GM19238 (cell line): ENCODE results near the gene CACNG6.

ENCODE experiments used
- DNase-seq: peaks from one replicate; pipeline ENCODE4 v3.0.0; 2011; ENCODE audit warnings: low spot score; ENCODE audit not compliant: insufficient read length

Gene CACNG6

GRCh38 chr19:53966931-53967330 lies 24.5 kb upstream of the CACNG6 start:
- no peak for DNase-seq

DNA sequence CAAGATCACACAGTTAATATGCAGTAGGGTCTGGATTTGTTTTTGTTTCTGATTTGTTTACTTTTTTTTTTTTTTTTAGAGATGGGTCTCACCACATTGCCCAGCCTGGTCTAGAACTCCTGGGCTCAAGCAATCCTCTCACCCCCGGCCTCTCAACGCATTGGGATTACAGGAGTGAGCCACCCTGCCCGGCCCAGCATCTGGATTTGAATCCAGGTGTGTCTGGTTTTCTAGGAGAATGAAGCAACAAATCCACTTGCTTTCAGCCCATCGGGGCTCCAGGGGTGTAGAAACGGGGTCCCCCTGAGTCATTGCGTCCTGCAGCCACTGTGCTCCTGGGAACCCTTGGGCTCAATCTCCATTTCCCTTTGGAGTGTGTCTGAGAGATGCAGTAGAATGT lies 22.1 kb upstream of the CACNG6 start:
- no peak for DNase-seq

- DNase-seq: no peak
Measured at GRCh38 chr19:53971673-53972072, 19.8 kb upstream of the CACNG6 start.

- no peak for DNase-seq
Measured at GRCh38 chr19:53977429-53977990, 13.9 kb upstream of the CACNG6 start.

DNA sequence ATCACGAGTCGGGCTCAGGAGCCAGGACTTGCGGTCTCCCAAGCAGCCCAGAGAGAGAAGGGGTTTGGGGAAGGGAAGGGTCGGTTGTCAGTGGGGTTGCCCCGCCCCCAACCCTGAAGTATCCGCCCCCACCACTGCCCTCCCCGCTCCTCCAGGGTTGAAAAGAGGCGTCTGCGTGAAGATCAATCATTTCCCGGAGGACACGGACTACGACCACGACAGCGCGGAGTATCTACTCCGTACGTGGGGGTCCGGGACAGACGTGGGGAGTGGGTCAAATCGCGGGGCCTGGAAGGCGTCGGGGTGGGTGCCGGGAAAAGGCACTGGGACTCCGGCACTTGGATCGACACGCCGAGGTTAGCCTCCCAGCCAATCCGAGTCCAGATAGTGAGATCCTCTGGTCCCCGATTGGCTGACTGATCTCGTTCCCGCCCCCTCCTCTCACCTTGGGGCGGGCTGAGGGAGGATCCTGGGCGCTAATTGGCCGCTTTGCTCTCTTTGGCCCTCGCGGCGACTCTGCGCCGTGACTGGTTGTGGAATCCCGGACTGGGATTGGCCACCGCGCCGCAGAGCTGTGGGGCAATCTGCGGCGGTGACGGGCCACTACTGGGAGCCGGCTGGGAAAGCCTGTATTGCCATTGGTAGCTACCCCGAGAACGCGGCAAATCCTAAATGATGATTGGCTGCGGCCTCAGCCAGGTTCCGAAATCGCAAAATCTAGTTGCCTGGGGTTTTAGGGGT lies 13.3 kb upstream of the CACNG6 start:
- DNase-seq: no peak

DNA sequence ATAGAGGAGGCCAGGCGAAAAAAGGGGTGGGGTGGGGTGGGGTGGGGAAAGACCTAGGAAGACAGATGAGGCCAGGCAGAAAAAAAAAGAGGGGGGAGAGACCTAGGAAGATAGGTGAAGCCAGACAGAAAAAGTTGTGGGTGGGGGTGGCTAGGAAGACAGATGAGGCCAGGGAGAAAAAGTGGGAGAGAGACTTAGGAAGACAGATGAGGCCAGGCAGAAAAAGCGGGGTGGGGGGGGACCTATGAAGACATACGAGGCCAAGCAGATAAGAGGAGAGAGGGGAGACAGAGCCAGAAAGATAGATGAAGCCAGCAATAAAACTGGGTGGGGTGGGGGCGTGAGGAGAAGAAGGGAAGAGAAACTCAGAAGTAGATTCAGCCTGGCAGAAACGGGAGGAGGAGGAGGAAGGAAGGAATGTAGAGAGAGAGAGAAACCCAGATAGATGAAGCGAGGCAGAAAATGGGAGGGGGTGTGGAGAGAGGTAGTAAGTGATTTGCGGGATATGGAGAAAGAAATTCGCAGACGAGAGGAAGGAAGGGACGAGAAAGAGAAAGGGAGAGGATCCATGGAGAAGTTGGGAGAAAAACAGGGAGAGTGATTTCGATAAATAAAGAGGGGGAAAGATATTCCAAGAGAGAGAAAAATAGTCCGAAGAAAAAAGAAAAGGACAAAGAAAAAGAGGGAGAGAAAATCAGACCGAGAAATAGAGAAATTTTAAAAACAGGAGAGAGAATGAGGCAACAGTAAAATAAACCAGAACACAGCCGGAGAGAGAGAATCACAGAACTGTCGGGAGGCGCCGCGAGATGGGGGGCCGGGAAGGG lies 12.2 kb upstream of the CACNG6 start:
- DNase-seq: no peak

DNA sequence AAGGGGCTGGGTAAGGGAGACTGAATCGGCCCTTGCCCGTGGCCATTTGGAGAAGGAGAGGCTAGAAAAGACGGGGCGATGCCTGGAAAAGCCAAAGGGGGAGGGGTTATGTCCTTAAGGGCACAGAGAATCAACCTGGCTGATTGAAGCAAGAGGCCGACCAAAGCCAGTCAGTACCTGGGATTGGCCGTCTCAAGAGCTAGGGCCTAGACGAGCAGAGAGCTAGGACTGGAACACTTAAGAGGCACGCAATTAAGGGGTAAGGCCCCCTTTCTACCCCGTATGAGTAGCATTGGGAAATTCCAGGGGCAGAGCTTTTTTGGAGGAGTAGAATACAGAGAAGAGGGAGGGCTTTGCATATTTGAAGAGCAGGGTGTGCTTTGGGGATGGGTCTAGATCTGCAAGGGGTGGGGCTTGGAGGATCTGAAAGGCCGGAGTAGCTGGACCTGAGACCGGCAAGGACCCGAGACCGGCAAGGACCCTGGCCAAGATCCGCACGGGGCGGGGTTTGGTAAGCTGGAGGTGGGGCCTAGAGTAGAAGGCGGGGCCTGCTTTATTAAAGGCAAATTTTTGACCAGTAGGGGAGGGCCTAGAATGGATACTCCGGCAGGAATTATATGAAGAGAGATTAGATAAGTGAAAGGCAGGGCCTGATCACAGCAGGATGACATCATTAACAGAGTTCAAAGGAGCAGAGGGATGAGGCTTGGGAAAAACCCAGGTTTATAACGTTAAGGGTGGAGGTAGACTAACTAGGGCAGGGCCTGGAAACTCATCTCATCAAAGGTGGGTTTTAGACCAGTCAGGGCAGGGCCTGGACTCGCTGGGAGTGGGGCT lies 10.7 kb upstream of the CACNG6 start:
- no peak for DNase-seq

- DNase-seq: no peak
Measured at GRCh38 chr19:53981376-53981951, 10.0 kb upstream of the CACNG6 start.

- DNase-seq: no peak
Measured at GRCh38 chr19:53982001-53982451, 9.4 kb upstream of the CACNG6 start.

DNA sequence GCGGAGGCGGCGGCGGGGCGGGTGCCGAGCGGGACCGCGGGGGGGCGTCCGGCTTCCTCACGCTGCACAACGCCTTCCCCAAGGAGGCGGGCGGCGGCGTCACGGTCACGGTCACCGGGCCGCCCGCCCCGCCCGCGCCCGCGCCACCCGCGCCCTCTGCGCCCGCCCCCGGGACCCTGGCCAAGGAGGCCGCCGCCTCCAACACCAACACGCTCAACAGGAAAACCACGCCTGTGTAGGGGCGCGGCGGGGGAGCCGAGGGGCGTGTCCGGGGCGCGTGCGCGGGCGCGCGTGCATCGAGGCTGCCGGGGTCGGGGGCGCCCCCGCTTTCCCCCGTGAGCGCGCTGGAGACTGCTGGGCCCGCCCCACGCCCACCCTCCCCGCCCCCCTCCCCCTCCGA lies 8.8 kb upstream of the CACNG6 start:
- DNase-seq: no peak

GRCh38 chr19:53983457-53984289 lies 7.8 kb upstream of the CACNG6 start:
- no peak for DNase-seq

DNA sequence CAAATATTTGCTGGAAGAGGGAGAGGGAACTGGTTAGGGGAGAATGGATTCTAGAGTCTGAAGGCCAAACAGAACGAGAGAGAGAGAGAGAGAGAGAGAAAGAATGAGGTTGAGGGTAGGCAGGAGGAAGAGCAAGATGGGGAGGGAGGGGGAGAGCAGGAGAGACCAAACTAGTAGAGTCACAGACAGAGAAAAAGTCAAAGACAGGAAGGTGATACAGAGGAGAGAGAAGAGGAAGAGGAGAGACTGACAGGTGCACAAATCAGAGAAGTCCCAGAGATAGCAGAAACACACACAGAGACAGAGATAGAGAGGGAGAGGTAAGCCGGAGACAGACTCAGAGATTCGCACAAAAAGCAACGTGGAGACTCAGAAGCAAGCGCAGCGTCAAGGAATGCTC lies 5.6 kb upstream of the CACNG6 start:
- DNase-seq: no peak

DNA sequence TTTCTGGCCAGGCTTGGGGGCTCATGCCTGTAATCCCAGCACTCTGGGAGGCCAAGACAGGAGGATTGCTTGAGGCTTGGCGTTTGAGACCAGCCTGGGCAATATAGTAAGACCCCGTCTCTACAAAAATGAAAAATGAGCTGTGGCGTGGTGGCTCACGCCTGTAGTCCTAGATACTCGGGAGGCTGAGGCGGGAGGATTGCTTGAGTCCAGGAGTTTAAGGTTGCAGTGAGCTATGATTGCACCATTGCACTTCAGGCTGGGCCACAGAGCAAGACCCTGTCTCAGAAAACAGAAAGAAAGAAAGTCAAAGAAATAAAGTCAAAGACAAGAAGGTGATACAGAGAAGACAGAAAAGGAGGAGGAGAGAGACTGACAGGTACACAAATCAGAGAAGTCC lies 2.5 kb upstream of the CACNG6 start:
- no peak for DNase-seq

DNA sequence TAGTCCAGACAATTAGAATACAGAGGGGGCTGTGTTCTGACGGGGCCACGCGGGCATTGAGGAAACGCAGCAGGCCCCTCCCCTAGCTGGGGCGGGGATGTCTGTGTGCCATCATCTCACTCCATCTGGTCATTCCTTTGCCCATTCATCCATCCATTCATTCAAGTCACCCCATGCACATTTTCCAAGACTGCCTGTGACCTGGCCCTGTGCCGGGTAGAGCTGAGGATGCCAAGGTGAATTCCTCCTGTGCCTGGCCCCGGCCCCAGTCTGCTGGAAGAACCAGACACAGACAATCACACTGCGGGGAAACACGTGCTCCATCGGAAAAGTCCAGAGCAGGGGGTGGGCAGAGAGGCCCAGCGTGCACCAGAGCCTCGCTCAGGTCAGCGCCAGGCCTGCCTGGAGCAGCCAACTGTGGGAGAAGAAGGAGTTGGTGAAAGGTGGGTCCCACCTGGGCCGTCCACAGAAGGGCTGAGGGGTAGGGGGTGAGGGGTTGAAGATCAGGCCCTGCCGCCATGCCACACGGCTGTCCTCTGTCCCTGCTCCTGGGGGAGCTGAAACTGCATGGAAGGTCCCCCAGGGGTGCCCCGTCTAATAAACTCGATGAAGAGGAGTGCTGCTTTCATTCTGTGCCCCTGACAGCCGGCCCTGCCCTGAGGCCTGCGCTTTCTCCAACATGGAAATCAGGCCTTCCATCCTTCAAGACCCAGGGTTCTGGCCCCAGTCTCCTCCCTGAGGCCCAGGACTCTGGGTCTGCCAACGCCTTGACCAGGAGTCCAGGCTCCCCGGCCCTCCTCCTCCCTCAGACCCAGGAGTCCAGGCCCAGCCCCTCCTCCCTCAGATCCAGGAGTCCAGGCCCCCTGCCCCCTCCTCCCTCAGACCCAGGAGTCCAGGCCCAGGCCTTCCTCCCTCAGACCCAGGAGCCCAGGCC lies 1.6 kb upstream of the CACNG6 start:
- no peak for DNase-seq

DNA sequence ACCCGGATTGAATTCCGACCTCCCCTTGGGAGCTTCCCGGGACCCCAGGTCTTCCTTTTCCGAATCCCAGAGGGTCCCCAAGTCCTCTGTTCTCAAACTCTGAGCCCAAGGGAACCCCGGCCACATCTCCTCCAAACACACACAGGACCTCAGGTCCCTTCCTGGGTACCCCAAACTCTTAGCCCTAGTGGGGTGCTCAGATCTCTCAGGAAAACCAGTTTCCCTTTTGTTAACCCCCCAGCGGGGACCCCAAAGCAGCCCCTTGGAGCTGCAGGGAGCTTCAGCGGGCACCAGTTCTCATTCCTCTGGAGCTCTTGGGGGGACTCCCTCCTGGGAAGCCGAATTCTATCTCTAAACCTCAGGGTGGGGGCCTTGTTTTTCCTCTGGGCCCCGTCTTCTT lies 774 bp downstream of the CACNG6 start:
- no peak for DNase-seq

GRCh38 chr19:53992815-53993214 lies 1.4 kb downstream of the CACNG6 start:
- no peak for DNase-seq

DNA sequence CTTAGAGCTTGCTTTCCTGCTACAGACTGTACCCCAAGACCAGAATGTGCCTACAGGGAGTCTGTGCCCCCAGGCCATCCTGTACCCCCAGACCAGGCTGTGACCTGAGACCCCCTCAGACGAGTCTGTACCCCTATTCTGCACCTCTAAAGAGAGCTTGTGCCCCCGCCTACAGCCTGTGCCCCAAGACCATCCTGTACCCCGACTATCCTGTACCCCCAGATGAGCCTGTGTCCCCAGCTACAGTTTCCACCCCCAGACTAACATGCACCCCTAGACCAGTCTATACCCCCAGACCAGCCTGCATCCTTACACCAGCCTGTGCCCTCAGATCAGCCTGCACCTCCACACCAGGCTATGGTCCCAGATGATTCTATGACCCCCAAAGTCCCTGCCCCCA lies 2.0 kb downstream of the CACNG6 start:
- DNase-seq: no peak

- no peak for DNase-seq
Measured at GRCh38 chr19:53994811-53995210, 3.4 kb downstream of the CACNG6 start.

DNA sequence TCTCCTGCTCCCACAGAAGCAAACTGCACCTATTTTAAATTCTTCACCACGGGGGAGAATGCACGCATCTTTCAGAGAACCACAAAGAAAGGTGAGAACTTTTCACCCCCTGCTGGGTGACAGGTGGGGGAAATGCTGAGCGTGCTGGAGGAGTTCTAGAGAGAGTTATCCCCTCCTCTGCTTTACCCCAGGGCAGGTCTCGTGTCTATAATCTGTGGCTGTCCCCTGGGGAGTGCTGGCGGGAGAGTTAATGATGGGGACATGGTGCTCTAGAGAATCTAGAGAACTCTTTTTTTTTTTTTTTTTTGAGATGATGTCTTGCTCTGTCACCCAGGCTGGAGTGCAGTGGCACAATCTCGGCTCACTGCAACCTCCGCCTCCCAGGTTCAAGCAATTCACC lies 6.8 kb downstream of the CACNG6 start:
- no peak for DNase-seq
